Vagina (tissue), 2 donors: Measurements from ENCODE around the gene ACLY. TPM values are rescaled to one million over a fixed set of nuclear protein-coding genes. Genes with fewer than 3 reads are reported as not detected.
A peak's percentile ranks its signal among the peaks of the same experiment; 100 is the strongest.

Experiments
- DNase-seq, 2 donors: peaks; one replicate each; pipeline ENCODE4 v3.0.0-alpha.2; 2017; ENCODE audit errors: extremely low spot score in 2 of 2
- H3K27ac ChIP-seq: fragments of 200-600 bp; sonication (generic); one replicate; pipeline ENCODE4 v1.5.1; 2019
- H3K27me3 ChIP-seq: fragments of 200-600 bp; sonication (generic); one replicate; pipeline ENCODE4 v1.5.1; 2019
- H3K36me3 ChIP-seq, 2 donors: fragments of 200-600 bp; sonication (generic); one replicate each; pipeline ENCODE4 v1.5.1; 2017 to 2019
- H3K4me1 ChIP-seq: fragments of 200-600 bp; sonication (generic); one replicate; pipeline ENCODE4 v1.5.1; 2019
- H3K4me3 ChIP-seq, 2 donors: fragments of 200-600 bp; sonication (generic); 1 replicate in 1 of 2; 2 replicates in 1 of 2; pipeline ENCODE4 v1.5.1; 2016 to 2019
- H3K9me3 ChIP-seq: fragments of 200-600 bp; sonication (generic); one replicate; pipeline ENCODE4 v1.5.1; 2019
- POLR2A ChIP-seq, 2 donors: fragments of 450-650 bp; IDR thresholded peaks; one replicate each; pipeline ENCODE4 v1.6.1; 2017; ENCODE audit warnings: antibody characterized with exemption in 2 of 2, mild to moderate bottlenecking in 2 of 2, moderate library complexity in 2 of 2
- POLR2AphosphoS5 ChIP-seq, 2 donors: sonication (generic); formaldehyde crosslinking; IDR thresholded peaks; one replicate each; pipeline ENCODE4 v1.9.0; 2017; ENCODE audit warnings: antibody characterized with exemption in 2 of 2, mild to moderate bottlenecking in 2 of 2, low read depth in 1 of 2; ENCODE audit not compliant: insufficient read depth in 1 of 2
- intact Hi-C: fragments of 100-400 bp; cut with DNase I; formaldehyde crosslinking; loops from one replicate; pipeline ENCODE4 v1.15.1; 2023
- total RNA-seq: library from RNA; depleted of rRNA; stranded (reverse); fragments of >200 nt; gene quantifications from one replicate; pipeline ENCODE4 v1.2.3, GENCODE V29; 2016
- TF ChIP-seq, protein P1 (sequence below), 3 experiments: fragments of 450-650 bp in 2 of 3; fragments of 200-600 bp in 1 of 3; sonication (generic) in 1 of 3; IDR thresholded peaks; one replicate each; pipeline ENCODE4 v1.5.1; 2017 to 2019; ENCODE audit warnings: antibody characterized with exemption in 3 of 3, mild to moderate bottlenecking in 2 of 3, moderate library complexity in 2 of 3

The ACLY gene
- total RNA-seq, 1 donor from 2014 or later: 74.9 TPM

DNA sequence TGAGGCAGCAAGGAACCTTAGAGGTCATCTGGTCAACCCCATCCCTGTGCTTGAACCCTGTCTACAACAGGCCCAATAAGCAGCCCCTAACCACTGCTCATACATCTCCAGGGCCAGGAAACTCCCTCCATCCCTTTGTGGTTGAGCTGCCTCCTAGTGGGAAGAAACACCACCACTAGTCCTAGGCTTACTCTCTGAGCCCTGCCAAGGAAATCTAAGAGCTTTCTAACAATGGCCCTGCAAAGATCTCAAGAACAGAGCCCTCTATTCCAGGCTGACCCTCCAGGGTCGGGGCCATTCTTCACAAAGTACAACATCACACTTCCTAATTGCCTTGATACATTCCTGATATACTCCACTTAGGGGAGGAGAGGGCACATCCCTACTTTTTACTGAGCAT is 5.8 kb downstream of the ACLY start:
- Histone ChIP-seq H3K4me1 (peaks cover 25% of the 10 kb centered on the region), H3K36me3 (peaks cover 0 to 41% of the 10 kb centered on the region in 2 donors), H3K27ac (no peak overlapping the region), H3K27me3 (no peaks in the 10 kb centered on the region), H3K4me3 (no peak overlapping the region), H3K9me3 (no peaks in the 10 kb centered on the region)
- TF ChIP-seq POLR2AphosphoS5 (IDR thresholded peaks at IDR 0.05; ENCODE audit: insufficient read depth in 1 of 2, low read depth in 1 of 2) (no peak), POLR2A (IDR thresholded peaks at IDR 0.05) (no peak)
- TF ChIP-seq, protein P1, sequence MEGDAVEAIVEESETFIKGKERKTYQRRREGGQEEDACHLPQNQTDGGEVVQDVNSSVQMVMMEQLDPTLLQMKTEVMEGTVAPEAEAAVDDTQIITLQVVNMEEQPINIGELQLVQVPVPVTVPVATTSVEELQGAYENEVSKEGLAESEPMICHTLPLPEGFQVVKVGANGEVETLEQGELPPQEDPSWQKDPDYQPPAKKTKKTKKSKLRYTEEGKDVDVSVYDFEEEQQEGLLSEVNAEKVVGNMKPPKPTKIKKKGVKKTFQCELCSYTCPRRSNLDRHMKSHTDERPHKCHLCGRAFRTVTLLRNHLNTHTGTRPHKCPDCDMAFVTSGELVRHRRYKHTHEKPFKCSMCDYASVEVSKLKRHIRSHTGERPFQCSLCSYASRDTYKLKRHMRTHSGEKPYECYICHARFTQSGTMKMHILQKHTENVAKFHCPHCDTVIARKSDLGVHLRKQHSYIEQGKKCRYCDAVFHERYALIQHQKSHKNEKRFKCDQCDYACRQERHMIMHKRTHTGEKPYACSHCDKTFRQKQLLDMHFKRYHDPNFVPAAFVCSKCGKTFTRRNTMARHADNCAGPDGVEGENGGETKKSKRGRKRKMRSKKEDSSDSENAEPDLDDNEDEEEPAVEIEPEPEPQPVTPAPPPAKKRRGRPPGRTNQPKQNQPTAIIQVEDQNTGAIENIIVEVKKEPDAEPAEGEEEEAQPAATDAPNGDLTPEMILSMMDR (IDR thresholded peaks at IDR 0.05): no peak
- intact Hi-C loops: no loop called here
- no peak for DNase-seq

DNA sequence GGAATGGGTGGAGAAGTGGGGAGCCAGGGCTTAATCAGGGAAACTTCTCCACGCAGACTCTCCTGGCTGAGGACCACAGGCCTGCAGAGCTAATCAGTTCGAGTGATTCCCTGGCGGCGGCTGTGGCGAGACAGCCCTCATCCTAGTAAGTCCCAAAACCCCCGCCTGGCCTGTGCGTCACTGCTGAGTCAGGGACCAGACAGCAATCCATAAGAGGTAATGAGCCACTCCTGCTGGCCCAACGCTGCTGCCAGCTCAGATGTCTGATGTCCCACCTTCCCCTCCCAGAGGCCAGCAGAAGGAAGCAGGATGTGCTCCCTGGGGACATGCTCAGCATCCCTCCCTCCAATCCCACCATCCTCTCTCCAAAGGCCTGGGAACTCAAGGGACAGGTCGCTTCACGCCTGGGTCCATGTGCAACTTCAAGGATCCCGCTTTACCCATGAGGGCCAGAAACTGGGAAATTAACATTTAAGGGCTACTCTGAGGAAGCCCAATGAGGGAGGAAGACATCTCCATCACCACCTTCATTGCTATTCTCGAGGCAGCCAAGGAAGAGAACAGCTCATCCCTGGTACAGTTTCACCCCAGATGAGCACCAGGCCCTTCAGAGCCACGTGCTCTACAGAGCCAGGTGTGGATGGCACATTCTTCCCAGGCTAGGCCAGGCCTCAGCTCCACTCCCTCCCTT is 7.9 kb downstream of the ACLY start:
- Histone ChIP-seq H3K4me1 (peaks cover 17% of the 10 kb centered on the region), H3K9me3 (no peaks in the 10 kb centered on the region), H3K27ac (no peak overlapping the region), H3K4me3 (no peak overlapping the region), H3K27me3 (no peaks in the 10 kb centered on the region), H3K36me3 (peaks cover 0 to 48% of the 10 kb centered on the region in 2 donors)
- intact Hi-C loops: no loop called here
- no peak for DNase-seq
- TF ChIP-seq POLR2AphosphoS5 (IDR thresholded peaks at IDR 0.05; ENCODE audit: insufficient read depth in 1 of 2, low read depth in 1 of 2) (peak in 1 of 2 donors; percentile 21), POLR2A (IDR thresholded peaks at IDR 0.05) (no peak)
- TF ChIP-seq, protein P1 (IDR thresholded peaks at IDR 0.05): no peak

- Histone ChIP-seq H3K4me3 (no peak overlapping the region), H3K27ac (no peak overlapping the region), H3K9me3 (no peaks in the 10 kb centered on the region), H3K27me3 (no peaks in the 10 kb centered on the region), H3K4me1 (peaks cover 11% of the 10 kb centered on the region), H3K36me3 (peaks cover 0 to 61% of the 10 kb centered on the region in 2 donors)
- no peak for DNase-seq
- intact Hi-C loops: no loop called here
- no peak for TF ChIP-seq POLR2AphosphoS5 (IDR thresholded peaks at IDR 0.05; ENCODE audit: insufficient read depth in 1 of 2, low read depth in 1 of 2)
- TF ChIP-seq, protein P1 (IDR thresholded peaks at IDR 0.05): no peak
- TF ChIP-seq POLR2A (IDR thresholded peaks at IDR 0.05): no peak
These were observed 9.7 kb downstream of the ACLY start for GRCh38 chr17:41909088-41909487.

GRCh38 chr17:41907633-41908539 is 10.9 kb downstream of the ACLY start:
- Histone ChIP-seq H3K36me3 (peaks cover 0 to 67% of the 10 kb centered on the region in 2 donors), H3K27me3 (no peaks in the 10 kb centered on the region), H3K4me1 (peaks cover 9% of the 10 kb centered on the region), H3K27ac (peak overlapping the region; percentile 42), H3K4me3 (no peak overlapping the region), H3K9me3 (no peaks in the 10 kb centered on the region)
- intact Hi-C loops: no loop called here
- DNase-seq: no peak
- TF ChIP-seq, protein P1 (IDR thresholded peaks at IDR 0.05): no peak
- TF ChIP-seq POLR2AphosphoS5 (IDR thresholded peaks at IDR 0.05; ENCODE audit: insufficient read depth in 1 of 2, low read depth in 1 of 2) (no peak), POLR2A (IDR thresholded peaks at IDR 0.05) (no peak)
